HepG2 (cell line): ENCODE data around the gene SLC28A1. TPM values are rescaled to one million over a fixed set of nuclear protein-coding genes. Genes with fewer than 3 reads are reported as not detected.

Source experiments
- CBX1 ChIP-seq: IDR thresholded peaks from one replicate; pipeline ENCODE4 v1.6.1; 2016; ENCODE audit warnings: antibody characterized with exemption, low read depth
- CEBPG ChIP-seq: IDR thresholded peaks from 2 replicates; pipeline ENCODE4 v1.6.1; 2016
- IRF1 ChIP-seq: sonication (generic); formaldehyde crosslinking; IDR thresholded peaks from 2 replicates; pipeline ENCODE4 v1.4.0; 2020; ENCODE audit warnings: low read depth, mild to moderate bottlenecking, missing genetic modification reagents
- IRX3 ChIP-seq: sonication (generic); formaldehyde crosslinking; IDR thresholded peaks from 2 replicates; pipeline ENCODE4 v1.8.1; 2023; ENCODE audit warnings: mild to moderate bottlenecking, low read depth, missing genetic modification reagents, borderline replicate concordance
- NCOR1 ChIP-seq: fragments of 200-600 bp; sonication (generic); IDR thresholded peaks from 2 replicates; pipeline ENCODE4 v1.7.0; 2017; ENCODE audit warnings: antibody characterized with exemption, low read length, borderline replicate concordance
- NFE2L1 ChIP-seq: sonication (generic); formaldehyde crosslinking; IDR thresholded peaks from 2 replicates; pipeline ENCODE4 v1.4.0; 2020; ENCODE audit warnings: missing genetic modification reagents, mild to moderate bottlenecking, borderline replicate concordance
- PLSCR1 ChIP-seq: sonication (generic); formaldehyde crosslinking; IDR thresholded peaks from 2 replicates; pipeline ENCODE4 v1.5.0; 2020; ENCODE audit warnings: missing genetic modification reagents, mild to moderate bottlenecking, borderline replicate concordance
- SNAPC5 ChIP-seq: sonication (generic); formaldehyde crosslinking; IDR thresholded peaks from 2 replicates; pipeline ENCODE4 v1.8.1; 2023; ENCODE audit warnings: mild to moderate bottlenecking, missing genetic modification reagents, borderline replicate concordance
- TCF7 ChIP-seq: sonication (generic); IDR thresholded peaks from 2 replicates; pipeline ENCODE4 v1.6.1; 2016; ENCODE audit warnings: antibody characterized with exemption, low read depth
- ZNF260 ChIP-seq: sonication (generic); formaldehyde crosslinking; IDR thresholded peaks from 2 replicates; pipeline ENCODE4 v1.4.0; 2020; ENCODE audit warnings: missing genetic modification reagents, low read depth, mild to moderate bottlenecking, borderline replicate concordance
- ZNF383 ChIP-seq: sonication (generic); formaldehyde crosslinking; IDR thresholded peaks from 2 replicates; pipeline ENCODE4 v1.4.0; 2020; ENCODE audit warnings: missing genetic modification reagents, mild to moderate bottlenecking, borderline replicate concordance
- ZNF567 ChIP-seq: sonication (generic); formaldehyde crosslinking; IDR thresholded peaks from 2 replicates; pipeline ENCODE4 v1.8.1; 2023; ENCODE audit warnings: mild to moderate bottlenecking, missing genetic modification reagents, borderline replicate concordance
- ZNF761 ChIP-seq: sonication (generic); formaldehyde crosslinking; conservative IDR thresholded peaks from 2 replicates; pipeline ENCODE4 v1.4.0; 2020; ENCODE audit warnings: mild to moderate bottlenecking, missing genetic modification reagents
- polyA plus RNA-seq, 8 experiments: library from polyadenylated mRNA; depleted of rRNA in 3 of 8; stranded (reverse) in 7 of 8; unstranded in 1 of 8; fragments of >200 nt; fragmentation: Illumina TruSeq in 4 of 8; extraction: Trizol in 4 of 8; gene quantifications; 2 replicates each; pipeline versions ENCODE4 v1.2.1 to v1.2.3, GENCODE V29; 2011 to 2016; ENCODE audit warnings: low read depth in 4 of 8, missing spikeins in 1 of 8, mixed read lengths in 1 of 8; ENCODE audit not compliant: insufficient read depth in 1 of 8
- total RNA-seq, 5 experiments: library from RNA; depleted of rRNA; stranded (reverse); fragments of >200 nt; fragmentation: Illumina TruSeq; extraction: Trizol; gene quantifications; 2 replicates each; pipeline ENCODE4 v1.2.3, GENCODE V29; 2016; ENCODE audit warnings: low read depth in 1 of 5
- TF ChIP-seq, protein P1 (sequence below): sonication (generic); formaldehyde crosslinking; IDR thresholded peaks from 2 replicates; pipeline ENCODE4 v1.4.0; 2020; ENCODE audit warnings: missing genetic modification reagents
- TF ChIP-seq, protein P2 (sequence below): sonication (generic); formaldehyde crosslinking; IDR thresholded peaks from 2 replicates; pipeline ENCODE4 v1.4.0; 2020; ENCODE audit warnings: missing genetic modification reagents, low read depth, mild to moderate bottlenecking, borderline replicate concordance
- TF ChIP-seq, protein P3 (sequence below): sonication (generic); formaldehyde crosslinking; IDR thresholded peaks from 2 replicates; pipeline ENCODE4 v1.8.0; 2022; ENCODE audit warnings: missing genetic modification reagents, mild to moderate bottlenecking, moderate library complexity, borderline replicate concordance

SLC28A1 gene
- total and polyA plus RNA-seq, 2 of the 13 experiments (the other 11 are each of a cell fraction or from before 2014, with no cell fraction given), result 0.31 to 5.8 TPM

- TF ChIP-seq, protein P1, sequence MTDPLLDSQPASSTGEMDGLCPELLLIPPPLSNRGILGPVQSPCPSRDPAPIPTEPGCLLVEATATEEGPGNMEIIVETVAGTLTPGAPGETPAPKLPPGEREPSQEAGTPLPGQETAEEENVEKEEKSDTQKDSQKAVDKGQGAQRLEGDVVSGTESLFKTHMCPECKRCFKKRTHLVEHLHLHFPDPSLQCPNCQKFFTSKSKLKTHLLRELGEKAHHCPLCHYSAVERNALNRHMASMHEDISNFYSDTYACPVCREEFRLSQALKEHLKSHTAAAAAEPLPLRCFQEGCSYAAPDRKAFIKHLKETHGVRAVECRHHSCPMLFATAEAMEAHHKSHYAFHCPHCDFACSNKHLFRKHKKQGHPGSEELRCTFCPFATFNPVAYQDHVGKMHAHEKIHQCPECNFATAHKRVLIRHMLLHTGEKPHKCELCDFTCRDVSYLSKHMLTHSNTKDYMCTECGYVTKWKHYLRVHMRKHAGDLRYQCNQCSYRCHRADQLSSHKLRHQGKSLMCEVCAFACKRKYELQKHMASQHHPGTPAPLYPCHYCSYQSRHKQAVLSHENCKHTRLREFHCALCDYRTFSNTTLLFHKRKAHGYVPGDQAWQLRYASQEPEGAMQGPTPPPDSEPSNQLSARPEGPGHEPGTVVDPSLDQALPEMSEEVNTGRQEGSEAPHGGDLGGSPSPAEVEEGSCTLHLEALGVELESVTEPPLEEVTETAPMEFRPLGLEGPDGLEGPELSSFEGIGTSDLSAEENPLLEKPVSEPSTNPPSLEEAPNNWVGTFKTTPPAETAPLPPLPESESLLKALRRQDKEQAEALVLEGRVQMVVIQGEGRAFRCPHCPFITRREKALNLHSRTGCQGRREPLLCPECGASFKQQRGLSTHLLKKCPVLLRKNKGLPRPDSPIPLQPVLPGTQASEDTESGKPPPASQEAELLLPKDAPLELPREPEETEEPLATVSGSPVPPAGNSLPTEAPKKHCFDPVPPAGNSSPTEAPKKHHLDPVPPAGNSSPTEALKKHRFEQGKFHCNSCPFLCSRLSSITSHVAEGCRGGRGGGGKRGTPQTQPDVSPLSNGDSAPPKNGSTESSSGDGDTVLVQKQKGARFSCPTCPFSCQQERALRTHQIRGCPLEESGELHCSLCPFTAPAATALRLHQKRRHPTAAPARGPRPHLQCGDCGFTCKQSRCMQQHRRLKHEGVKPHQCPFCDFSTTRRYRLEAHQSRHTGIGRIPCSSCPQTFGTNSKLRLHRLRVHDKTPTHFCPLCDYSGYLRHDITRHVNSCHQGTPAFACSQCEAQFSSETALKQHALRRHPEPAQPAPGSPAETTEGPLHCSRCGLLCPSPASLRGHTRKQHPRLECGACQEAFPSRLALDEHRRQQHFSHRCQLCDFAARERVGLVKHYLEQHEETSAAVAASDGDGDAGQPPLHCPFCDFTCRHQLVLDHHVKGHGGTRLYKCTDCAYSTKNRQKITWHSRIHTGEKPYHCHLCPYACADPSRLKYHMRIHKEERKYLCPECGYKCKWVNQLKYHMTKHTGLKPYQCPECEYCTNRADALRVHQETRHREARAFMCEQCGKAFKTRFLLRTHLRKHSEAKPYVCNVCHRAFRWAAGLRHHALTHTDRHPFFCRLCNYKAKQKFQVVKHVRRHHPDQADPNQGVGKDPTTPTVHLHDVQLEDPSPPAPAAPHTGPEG (CRISPR knock-in tag), result no peak
- TF ChIP-seq ZNF260 (CRISPR knock-in tag), result no peak
- TF ChIP-seq, protein P2, sequence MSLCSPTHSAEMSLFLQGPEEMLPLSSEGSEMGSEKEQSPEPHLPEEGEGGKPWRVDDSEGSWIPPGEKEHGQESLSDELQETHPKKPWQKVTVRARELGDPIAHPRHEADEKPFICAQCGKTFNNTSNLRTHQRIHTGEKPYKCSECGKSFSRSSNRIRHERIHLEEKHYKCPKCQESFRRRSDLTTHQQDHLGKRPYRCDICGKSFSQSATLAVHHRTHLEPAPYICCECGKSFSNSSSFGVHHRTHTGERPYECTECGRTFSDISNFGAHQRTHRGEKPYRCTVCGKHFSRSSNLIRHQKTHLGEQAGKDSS (CRISPR knock-in tag), result peak; percentile 63; the same call in 1 of the 2 replicates
- no peak for TF ChIP-seq IRF1 (CRISPR knock-in tag)
- TF ChIP-seq CEBPG (CRISPR knock-in tag), result peak; percentile 72
- TF ChIP-seq TCF7, result no peak
- TF ChIP-seq NCOR1, result no peak
- TF ChIP-seq CBX1, result no peak
- no peak for TF ChIP-seq PLSCR1 (CRISPR knock-in tag)
- no peak for TF ChIP-seq SNAPC5 (CRISPR knock-in tag)
- no peak for TF ChIP-seq NFE2L1 (CRISPR knock-in tag)
- TF ChIP-seq IRX3 (CRISPR knock-in tag), result no peak
- no peak for TF ChIP-seq ZNF567 (CRISPR knock-in tag)
- no peak for TF ChIP-seq ZNF383 (CRISPR knock-in tag)
- TF ChIP-seq ZNF761 (CRISPR knock-in tag), result 0 out of 2 replicates have a peak, but pooled peaks have one; percentile 69
- TF ChIP-seq, protein P3, sequence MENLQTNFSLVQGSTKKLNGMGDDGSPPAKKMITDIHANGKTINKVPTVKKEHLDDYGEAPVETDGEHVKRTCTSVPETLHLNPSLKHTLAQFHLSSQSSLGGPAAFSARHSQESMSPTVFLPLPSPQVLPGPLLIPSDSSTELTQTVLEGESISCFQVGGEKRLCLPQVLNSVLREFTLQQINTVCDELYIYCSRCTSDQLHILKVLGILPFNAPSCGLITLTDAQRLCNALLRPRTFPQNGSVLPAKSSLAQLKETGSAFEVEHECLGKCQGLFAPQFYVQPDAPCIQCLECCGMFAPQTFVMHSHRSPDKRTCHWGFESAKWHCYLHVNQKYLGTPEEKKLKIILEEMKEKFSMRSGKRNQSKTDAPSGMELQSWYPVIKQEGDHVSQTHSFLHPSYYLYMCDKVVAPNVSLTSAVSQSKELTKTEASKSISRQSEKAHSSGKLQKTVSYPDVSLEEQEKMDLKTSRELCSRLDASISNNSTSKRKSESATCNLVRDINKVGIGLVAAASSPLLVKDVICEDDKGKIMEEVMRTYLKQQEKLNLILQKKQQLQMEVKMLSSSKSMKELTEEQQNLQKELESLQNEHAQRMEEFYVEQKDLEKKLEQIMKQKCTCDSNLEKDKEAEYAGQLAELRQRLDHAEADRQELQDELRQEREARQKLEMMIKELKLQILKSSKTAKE, result peak; percentile 99
Observed at GRCh38 chr15:84914909-84915605, 30.6 kb downstream of the SLC28A1 start (continued).
